ENCODE data around the gene ACAD8. TPM values are rescaled to one million over a fixed set of nuclear protein-coding genes. Genes with fewer than 3 reads are reported as not detected.

ACAD8 gene
- total RNA-seq, 1 experiment from 2014 or later = 34.8 TPM

- H3K36me3 ChIP-seq (ENCODE audit: insufficient read depth, low read length, poor library complexity, severe bottlenecking) = peaks cover 91% of the 10 kb centered on the region
- H3K9me3 ChIP-seq (ENCODE audit: low read depth, low read length, poor library complexity, severe bottlenecking) = no peaks in the 10 kb centered on the region
- ChIA-PET CTCF (interaction anchor here (0.7 to 1.1 kb wide), 3 partner anchors 15 to 1075 kb away, joined by 3 to 4 read pairs (median 4); partner anchors contain the start of genes NCAPD3 and VPS26B), POLR2A (ENCODE audit: low non-redundant PET) (no interaction called here)
- H3K27ac ChIP-seq (ENCODE audit: low read depth, low read length, poor library complexity, severe bottlenecking) = no peak overlapping the region
- no TSS peak for BruUV-seq (replicated peaks)
- no peaks in the 10 kb centered on the region for H3K27me3 ChIP-seq (replicated peaks; ENCODE audit: insufficient read depth, low read depth, low read length, poor library complexity)
- intact Hi-C loops (cut with micrococcal nuclease; ENCODE audit: unreplicated experiment) = no loop called here
- H3K4me3 ChIP-seq (ENCODE audit: low read depth, low read length, poor library complexity, severe bottlenecking) = no peak overlapping the region
- H3K4me1 ChIP-seq (ENCODE audit: insufficient read depth, low read length, poor library complexity, severe bottlenecking) = no peaks in the 10 kb centered on the region
- peak; percentile 74 for TF ChIP-seq CTCF (conservative IDR thresholded peaks at IDR 0.05; ENCODE audit: low read depth, low read length)
- TF ChIP-seq EZH2 (IDR thresholded peaks at IDR 0.05; ENCODE audit: borderline replicate concordance, low read depth, low read length, poor library complexity, severe bottlenecking) = no peak
- peak; percentile 48 for DNase-seq (ENCODE audit: low spot score)
Measured at GRCh38 chr11:134207538-134208239, 45.7 kb upstream of the ACAD8 start.

GRCh38 chr11:134215836-134216235 is 37.5 kb upstream of the ACAD8 start:
- ChIA-PET CTCF (no interaction called here), POLR2A (ENCODE audit: low non-redundant PET) (no interaction called here)
- no peak for DNase-seq (ENCODE audit: low spot score)
- H3K4me3 ChIP-seq (ENCODE audit: low read depth, low read length, poor library complexity, severe bottlenecking) = no peak overlapping the region
- H3K4me1 ChIP-seq (ENCODE audit: insufficient read depth, low read length, poor library complexity, severe bottlenecking) = no peaks in the 10 kb centered on the region
- H3K27ac ChIP-seq (ENCODE audit: low read depth, low read length, poor library complexity, severe bottlenecking) = peak overlapping the region; percentile 21
- no TSS peak for BruUV-seq (replicated peaks)
- TF ChIP-seq CTCF (conservative IDR thresholded peaks at IDR 0.05; ENCODE audit: low read depth, low read length) (no peak), EZH2 (IDR thresholded peaks at IDR 0.05; ENCODE audit: borderline replicate concordance, low read depth, low read length, poor library complexity, severe bottlenecking) (no peak)
- peaks cover 92% of the 10 kb centered on the region for H3K36me3 ChIP-seq (ENCODE audit: insufficient read depth, low read length, poor library complexity, severe bottlenecking)
- intact Hi-C loops (cut with micrococcal nuclease; ENCODE audit: unreplicated experiment) = no loop called here
- no peaks in the 10 kb centered on the region for H3K27me3 ChIP-seq (replicated peaks; ENCODE audit: insufficient read depth, low read depth, low read length, poor library complexity)
- H3K9me3 ChIP-seq (ENCODE audit: low read depth, low read length, poor library complexity, severe bottlenecking) = no peaks in the 10 kb centered on the region

GRCh38 chr11:134216816-134217215 is 36.6 kb upstream of the ACAD8 start:
- peaks cover 88% of the 10 kb centered on the region for H3K36me3 ChIP-seq (ENCODE audit: insufficient read depth, low read length, poor library complexity, severe bottlenecking)
- ChIA-PET POLR2A (ENCODE audit: low non-redundant PET) (no interaction called here), CTCF (no interaction called here)
- H3K27ac ChIP-seq (ENCODE audit: low read depth, low read length, poor library complexity, severe bottlenecking) = no peak overlapping the region
- no peaks in the 10 kb centered on the region for H3K27me3 ChIP-seq (replicated peaks; ENCODE audit: insufficient read depth, low read depth, low read length, poor library complexity)
- no peak overlapping the region for H3K4me3 ChIP-seq (ENCODE audit: low read depth, low read length, poor library complexity, severe bottlenecking)
- TF ChIP-seq EZH2 (IDR thresholded peaks at IDR 0.05; ENCODE audit: borderline replicate concordance, low read depth, low read length, poor library complexity, severe bottlenecking) = no peak
- H3K4me1 ChIP-seq (ENCODE audit: insufficient read depth, low read length, poor library complexity, severe bottlenecking) = no peaks in the 10 kb centered on the region
- no TSS peak for BruUV-seq (replicated peaks)
- no peak for DNase-seq (ENCODE audit: low spot score)
- H3K9me3 ChIP-seq (ENCODE audit: low read depth, low read length, poor library complexity, severe bottlenecking) = no peaks in the 10 kb centered on the region
- intact Hi-C loops (cut with micrococcal nuclease; ENCODE audit: unreplicated experiment) = no loop called here

- H3K9me3 ChIP-seq (ENCODE audit: low read depth, low read length, poor library complexity, severe bottlenecking) = no peaks in the 10 kb centered on the region
- TSS peak; percentile 43 for BruUV-seq (replicated peaks)
- POLR2A ChIA-PET (ENCODE audit: low non-redundant PET) = no interaction called here
- peaks cover 30% of the 10 kb centered on the region for H3K36me3 ChIP-seq (ENCODE audit: insufficient read depth, low read length, poor library complexity, severe bottlenecking)
- DNase-seq (ENCODE audit: low spot score) = peak; percentile 19
- H3K27ac ChIP-seq (ENCODE audit: low read depth, low read length, poor library complexity, severe bottlenecking) = peak overlapping the region; percentile 79
- CTCF ChIA-PET = no interaction called here
- TF ChIP-seq CTCF (conservative IDR thresholded peaks at IDR 0.05; ENCODE audit: low read depth, low read length) = no peak
- TF ChIP-seq EZH2 (IDR thresholded peaks at IDR 0.05; ENCODE audit: borderline replicate concordance, low read depth, low read length, poor library complexity, severe bottlenecking) = no peak
- intact Hi-C loops (cut with micrococcal nuclease; ENCODE audit: unreplicated experiment) = no loop called here
- H3K4me1 ChIP-seq (ENCODE audit: insufficient read depth, low read length, poor library complexity, severe bottlenecking) = peaks cover 12% of the 10 kb centered on the region
- peak overlapping the region; percentile 65 for H3K4me3 ChIP-seq (ENCODE audit: low read depth, low read length, poor library complexity, severe bottlenecking)
- H3K27me3 ChIP-seq (replicated peaks; ENCODE audit: insufficient read depth, low read depth, low read length, poor library complexity) = no peaks in the 10 kb centered on the region
Measured at GRCh38 chr11:134223121-134223520, 30.2 kb upstream of the ACAD8 start.

Measured in A673 (cell line).